CD4-positive, alpha-beta T cell treated with Interleukin-15 for 4 hours (primary cell): ENCODE data around the gene PRSS1.
A peak's percentile ranks its signal among the peaks of the same experiment; 100 is the strongest.
"Not testable (repeated sequence)": the region's sequence is repeated elsewhere in the genome, so short reads cannot be mapped to it uniquely, and the experiment has no call there.

Source experiments
- DNase-seq: peaks from one replicate; pipeline ENCODE4 v3.0.0-alpha.2; 2020; ENCODE audit warnings: low spot score

PRSS1 gene

DNA sequence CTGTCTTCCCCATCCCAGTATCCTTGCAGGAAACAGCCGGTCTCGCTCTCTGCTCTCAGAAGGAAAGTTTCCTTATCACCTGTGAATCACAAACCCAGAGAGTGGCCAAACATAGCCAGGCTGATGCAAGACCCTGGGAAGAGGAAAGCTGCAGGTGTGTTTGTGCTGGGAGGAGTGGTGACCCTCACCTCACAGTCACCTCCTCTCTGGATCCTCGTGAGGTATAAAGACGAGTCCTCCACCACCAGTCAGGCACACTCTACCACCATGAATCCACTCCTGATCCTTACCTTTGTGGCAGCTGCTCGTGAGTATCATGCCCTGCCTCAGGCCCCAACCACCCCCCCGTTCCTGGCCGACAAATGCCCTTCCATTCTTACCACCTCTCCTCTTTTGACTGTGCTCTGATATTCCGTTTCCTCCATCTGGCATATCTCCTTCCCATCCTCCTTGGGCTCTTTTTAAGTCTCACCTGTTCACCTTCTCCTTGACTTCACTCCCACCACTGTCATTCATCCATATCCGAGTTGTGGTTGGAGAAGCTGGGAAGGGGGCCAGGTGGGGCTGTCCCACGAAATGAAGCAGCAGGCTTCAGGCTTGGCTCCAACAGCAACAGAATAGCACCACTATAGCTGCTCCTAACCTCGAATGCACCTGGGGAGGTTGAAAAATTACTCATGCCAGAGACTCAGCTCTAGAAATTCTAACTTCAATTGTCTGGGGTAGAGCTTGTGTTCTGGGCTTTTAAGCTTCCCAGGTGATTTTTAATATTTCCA is at the start of gene PRSS1:
Gene PRSS1 (plus strand): TSS at position 255 of the 776 bp plus-strand sequence. CDS start 13 bp downstream, at position 268.
- DNase-seq = no peak

DNA sequence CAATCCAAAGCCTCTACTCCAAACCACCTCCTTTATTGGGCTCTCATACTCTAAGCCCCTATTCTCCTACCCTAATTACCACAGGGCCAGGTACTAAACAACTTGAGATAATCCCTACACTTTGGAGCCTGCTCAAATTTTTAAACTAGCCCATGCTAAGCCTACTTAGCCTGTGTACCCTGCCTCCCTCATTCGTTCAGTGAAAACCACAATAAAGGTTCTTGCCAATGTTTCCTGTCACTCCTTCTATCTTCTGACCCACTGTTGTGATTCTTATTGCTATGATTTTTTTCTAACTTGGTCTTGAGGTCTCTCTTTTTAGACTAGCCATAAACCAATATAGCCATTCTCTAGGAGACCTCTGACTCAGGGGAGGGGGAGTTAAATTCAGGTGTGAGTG is 48.3 kb upstream of the PRSS1 start:
- DNase-seq = not testable (repeated sequence)

DNA sequence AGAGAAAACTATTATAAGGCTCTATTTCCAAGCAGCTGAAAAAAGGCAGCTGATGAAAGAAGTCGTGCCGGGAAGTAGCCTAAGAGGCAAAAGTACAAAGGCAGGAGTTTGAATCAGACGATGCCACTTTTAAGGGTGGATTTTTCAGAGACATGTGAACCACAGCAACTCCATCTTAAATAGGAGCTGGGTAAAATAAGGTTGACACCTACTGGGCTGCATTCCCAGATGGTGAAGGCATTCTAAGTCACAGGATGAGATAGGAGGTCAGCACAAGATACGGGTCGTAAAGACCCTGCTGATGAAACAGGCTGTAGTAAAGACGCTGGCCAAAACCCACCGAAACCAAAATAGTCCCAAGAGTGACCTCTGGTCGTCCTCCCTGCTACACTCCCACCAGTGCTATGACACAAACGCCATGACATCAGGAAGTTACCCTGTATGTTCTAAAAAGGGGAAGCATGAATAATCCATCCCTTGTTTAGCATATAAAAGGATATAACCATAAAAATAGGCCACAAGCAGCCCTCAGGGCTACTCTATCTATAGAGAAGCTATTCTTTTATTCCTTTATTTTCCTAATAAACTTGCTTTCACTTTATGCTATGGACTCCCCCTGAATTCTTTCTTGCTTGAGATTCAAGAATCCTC is 45.5 kb upstream of the PRSS1 start:
- DNase-seq = no peak

DNA sequence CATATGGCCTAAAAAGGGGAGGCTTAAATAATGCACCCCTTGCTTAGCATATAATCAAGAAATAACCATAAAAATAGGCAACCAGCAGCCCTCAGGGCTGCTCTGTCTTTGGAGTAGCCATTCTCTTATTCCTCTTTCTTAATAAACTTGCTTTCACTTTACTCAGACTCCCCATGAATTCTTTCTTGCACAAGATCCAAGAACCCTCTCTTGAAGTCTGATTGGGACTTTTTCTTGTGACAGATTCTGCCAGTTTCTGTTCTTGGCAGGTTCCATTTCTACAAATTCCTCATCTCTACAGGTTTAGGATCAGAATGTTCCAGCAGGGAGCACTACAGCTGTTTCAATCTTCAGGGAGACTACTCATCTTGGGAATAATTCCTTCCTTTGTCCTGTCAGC is 40.5 kb upstream of the PRSS1 start:
- not testable (repeated sequence) for DNase-seq

DNA sequence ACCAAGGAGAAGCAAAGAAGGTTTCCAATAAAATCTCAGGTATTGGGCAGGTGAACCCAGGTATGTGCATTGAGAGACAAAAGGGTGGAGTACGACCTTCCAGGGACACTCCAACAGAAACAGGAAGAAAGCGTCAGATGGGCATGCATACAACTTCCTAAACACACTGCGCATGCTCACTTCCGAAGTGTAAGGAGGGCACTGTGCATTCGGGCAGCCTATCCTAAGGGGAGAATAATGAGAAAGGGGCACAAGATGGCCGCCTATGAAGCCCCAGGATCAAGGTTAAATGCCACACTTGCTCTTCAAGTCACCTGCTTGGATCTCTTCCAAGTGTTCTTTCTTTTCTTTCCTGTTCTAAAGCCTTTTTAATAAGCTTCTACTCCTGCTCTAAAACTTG is 39.4 kb upstream of the PRSS1 start:
- DNase-seq = no peak

DNA sequence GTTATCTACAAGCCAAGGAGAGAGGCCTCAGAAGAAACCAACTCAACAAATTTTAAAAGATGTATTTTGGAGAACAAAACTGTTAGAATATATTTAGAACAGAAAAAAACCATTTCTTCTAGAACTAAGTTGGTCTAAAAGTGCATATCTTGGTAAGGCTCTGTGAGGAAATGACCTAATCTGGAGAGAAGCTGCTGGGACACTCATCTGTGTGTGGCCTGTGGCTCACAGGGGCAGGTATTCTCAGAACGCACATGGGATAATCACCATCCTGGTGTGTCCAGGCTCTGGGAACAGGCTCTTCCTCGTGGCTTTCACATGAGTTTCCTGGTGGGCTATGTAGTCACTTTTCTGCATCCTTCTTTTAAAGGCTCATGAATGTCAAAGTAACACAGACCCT is 38.1 kb upstream of the PRSS1 start:
- DNase-seq = no peak

DNA sequence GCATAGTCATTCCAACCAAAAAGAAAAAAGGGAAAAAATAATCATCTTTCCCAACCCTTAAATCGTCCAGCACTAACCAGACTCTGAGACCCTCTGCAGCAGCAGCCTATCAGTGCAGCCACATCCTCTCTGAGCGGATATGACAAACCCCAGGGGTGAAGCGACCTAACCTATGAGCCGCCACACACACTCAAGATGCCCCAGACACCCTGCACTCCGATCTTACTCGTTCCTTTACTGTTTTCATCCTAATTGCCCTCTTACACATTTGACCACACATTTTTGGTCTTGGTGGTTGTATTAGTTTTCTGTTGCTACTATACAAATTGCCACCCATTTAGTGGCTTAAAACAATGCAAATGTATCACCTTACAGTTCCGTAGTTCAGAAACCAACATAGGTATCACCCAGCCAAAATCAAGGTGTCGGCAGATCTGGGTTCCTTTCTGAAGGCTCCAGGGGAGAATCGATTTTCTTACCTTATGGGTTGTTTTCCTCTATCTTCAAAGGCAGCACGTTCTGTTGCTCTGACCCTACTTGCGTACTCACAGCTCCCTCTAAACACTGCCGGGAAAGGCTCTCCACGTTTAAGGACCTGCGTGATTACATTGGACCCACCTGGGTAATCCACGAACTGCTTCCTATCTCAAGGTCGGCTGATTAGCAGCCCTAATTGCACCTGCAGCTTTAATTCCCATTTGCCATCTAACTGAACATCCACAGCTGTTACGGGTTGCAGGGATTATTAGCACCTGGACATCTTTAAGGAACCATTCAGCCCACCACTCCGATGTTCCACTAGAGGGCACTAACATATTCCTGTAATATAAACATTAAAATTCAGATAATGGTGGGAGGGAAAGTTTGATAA is 37.3 kb upstream of the PRSS1 start:
- DNase-seq = peak; percentile 36

DNA sequence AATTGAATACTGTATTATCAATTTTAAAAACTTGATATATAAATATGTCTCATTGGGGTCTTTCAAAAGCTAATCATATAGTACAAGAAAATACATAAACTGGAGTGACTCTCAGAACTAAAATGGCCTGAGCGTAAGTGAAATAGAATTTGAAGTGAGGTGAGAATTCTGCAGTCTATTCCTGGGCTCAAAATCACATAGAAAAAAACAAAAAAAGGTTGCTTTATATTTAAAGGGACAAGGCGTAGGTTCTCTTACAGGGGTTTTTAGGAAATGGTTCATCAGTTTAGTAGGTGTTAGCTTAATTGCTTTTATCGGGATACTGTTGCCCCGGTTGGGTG is 36.7 kb upstream of the PRSS1 start:
- DNase-seq = no peak

DNA sequence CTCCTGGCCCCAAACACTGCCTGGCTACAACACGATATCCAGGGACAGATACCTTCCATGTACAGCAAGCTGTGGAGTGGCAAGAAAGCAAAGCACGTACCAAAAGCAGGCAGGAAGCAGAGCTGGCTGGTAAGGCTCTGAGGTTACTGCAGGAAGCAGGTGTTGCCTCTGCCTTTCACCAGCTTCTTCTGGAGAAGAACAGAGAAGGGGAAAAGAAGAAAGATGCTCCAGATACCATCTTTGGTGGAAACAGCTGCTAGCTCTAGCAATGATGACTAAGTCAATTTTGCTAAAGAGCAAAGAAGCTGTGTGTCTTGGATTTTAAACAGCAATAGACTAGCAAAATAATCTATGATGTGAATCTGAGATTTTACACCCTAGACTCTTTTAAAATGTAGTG is 34.9 kb upstream of the PRSS1 start:
- DNase-seq = peak; percentile 49

DNA sequence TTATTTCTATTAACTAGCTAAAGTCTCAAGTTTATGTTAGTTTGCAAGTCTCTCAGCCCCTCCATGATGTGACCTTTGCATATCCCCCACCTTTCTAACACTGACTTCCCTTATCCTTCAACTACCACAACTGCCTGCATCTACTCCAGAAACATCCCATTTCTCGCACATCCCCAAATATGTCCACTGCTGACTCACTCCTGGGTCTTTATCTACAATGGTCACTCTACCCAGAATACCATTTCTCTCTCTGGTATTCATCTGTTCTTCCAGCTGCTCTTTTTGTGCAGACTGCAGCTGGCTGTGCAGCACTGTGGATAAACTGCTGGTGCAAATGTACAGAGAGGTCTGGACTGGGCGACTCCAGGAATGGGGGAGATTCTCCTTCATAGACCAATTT is 32.7 kb upstream of the PRSS1 start:
- no peak for DNase-seq

DNA sequence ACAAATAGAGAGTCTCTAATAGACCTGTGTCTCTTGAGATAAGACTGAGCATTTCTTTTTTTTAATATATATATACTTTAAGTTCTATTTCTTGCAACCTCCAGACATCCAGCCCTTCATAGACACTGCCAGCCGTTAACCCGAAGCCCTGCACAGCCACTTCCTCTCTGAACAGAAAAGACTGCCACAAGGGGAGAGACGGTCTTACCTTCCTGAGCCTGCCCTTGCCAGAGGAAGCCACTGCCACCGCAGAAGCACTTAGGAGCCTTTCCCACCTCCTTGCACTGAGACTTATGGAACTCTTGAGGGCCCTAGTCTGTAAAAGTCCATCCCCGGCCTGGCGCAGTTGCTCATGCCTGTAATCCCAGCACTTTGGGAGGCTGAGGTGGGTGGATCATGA is 31.8 kb upstream of the PRSS1 start:
- peak; percentile 37 for DNase-seq

DNA sequence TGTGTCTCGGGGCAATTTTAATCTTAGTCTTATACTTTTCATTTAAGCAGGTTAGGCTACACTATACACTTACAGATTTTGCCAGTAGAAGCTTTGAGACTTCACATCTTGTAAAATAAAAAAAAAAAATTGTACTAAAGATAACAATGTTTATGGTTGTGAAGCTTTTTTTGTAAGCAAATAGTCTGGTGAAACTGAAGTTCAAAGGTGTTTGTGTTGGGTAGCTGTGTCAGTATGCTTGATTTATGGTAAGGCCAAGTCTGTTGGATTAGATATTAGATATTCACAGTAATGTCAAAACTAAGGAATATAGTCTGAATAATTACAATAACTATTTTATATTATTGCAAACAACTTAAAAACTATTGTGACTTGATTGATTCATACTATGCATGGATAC is 31.0 kb upstream of the PRSS1 start:
- no peak for DNase-seq

DNA sequence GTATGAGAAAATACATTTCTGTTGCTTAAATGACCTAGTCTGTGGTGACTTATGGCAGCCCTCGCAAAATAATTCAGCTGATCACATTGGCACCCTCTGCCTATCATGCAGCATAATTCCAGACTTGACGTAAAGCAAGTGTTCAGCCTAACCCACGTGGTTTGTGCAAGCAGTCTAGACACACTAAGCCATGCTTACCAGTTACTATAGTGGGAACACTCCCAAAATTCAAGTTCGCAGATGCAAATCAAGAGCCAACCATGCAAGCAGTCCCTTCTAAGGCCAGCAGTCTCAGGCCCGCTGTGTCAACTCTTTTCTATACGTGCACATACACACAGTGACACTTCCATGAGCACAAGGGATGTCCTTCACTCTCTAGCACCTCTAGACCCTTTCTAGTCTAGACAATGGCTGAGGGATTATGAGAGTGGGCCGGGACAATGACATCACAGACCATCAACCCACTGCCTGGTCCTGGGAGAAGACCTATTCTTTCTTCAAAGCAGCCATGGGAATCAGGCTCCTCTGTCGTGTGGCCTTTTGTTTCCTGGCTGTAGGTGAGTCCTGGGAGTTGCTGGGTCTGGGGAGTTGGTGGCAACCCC is 29.0 kb upstream of the PRSS1 start:
- no peak for DNase-seq

DNA sequence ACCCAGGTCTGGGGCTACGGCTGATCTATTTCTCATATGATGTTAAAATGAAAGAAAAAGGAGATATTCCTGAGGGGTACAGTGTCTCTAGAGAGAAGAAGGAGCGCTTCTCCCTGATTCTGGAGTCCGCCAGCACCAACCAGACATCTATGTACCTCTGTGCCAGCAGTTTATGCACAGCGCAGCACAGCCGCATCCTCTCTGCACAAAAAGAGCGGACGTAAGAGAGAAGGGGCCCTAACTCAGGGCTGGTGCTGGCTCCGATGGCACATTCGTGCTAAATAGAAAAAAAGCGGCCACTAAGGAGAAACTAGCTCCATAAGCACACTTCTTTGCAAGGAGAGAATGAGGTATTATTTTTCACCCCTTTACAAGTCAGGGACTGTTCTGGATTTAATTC is 28.3 kb upstream of the PRSS1 start:
- no peak for DNase-seq

DNA sequence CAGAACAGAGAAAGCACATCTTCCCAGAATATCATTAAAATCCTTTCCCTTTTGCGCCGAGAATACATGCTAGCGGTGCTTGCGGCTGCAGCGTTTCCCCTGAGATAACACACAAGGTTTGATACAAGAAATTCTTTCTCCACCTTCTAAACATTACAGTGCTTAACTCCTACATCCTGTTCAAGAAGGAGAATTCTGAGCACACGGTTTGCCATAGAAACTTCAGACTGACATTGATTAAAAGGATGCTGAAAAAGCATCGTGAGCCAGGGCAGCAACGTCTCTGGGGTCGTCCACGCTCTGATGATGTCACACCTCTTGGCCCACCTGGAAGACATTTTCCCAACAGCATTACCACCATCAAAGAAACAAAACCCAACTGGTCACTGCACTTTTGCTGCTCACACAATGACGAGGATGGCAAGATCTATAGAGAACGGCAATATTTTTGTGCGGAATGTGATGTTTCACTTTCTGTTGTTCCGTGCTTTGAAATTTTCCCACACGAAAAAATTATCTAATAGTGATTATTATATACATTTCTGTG is 27.0 kb upstream of the PRSS1 start:
- no peak for DNase-seq

DNA sequence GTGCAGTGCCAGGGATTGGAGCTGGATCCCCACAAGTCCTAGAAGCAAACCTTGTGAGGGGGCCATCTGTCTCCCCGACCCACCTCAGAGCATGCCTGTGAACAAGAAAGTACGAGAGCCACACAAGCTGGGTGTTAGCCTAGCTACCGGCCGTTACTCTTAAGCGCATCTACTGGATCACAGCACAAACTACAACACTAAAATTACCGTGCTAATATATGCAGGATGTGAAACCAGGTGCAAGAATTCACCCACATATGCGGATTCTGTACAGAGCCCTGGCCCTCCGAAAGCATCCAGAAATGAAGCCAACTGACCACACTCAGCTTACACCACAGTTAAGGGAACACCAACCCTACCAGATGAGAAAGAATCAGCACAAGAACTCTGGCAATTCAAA is 16.0 kb upstream of the PRSS1 start:
- no peak for DNase-seq

DNA sequence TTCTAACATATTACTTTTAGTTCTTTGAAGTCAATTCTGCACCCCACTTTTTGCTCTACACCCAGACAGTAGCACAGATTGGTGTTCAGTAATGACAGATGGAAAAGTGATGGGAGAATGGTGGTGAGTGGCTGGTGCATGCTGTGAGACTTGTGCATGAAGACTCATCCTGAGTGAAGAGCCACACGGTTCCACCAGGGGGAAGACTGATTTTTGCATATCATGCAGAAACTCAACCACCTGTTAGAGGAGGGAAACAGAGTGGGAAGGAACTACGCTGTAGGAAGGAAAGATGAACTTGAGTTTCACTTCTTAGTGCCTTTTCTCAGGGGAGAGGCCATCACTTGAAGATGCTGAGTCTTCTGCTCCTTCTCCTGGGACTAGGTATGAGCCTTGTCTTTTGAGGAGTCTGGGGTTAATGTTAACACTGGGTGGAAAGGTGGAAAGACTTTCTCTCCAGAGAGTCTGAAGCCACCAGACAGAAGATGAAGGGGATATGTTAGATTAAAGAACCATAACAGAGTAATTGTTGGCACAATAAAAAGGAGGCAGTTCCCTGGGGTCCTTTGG is 9.3 kb upstream of the PRSS1 start:
- DNase-seq = no peak

DNA sequence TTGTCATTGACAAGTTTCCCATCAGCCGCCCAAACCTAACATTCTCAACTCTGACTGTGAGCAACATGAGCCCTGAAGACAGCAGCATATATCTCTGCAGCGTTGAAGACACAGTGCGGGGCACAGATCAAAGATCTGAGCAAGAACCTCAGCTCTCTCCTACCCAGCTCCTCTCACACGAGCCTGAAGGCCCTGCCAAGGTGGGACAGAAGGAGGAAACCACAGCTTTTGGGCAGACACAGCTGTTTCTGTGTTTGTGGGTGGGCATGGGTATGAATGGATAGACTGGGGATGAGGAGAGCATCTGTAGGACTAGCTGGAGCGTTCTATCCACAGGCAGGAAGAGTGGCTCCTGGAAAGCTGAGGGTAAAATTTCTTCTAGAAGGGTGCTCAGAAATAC is 8.5 kb upstream of the PRSS1 start:
- DNase-seq = no peak

DNA sequence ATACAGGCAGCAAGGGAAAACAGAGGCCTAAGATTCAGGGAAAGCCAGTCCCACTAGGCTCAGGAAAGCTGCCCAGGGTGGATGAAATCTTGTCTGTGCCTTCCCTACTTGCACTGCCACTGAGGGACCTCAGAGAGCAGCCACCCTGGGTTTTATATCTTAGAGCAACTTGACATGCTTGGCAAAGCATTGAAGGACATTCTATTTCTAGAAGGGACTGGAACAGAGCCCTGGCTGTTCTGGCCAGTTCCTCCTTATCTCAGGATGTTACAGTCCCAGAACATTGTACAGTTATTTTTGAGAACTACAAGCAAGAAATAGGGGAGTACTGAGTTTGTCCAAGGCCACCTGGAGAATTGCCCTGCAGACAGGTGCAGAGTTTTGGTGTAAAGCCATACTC is 7.3 kb upstream of the PRSS1 start:
- DNase-seq = not testable (repeated sequence)

DNA sequence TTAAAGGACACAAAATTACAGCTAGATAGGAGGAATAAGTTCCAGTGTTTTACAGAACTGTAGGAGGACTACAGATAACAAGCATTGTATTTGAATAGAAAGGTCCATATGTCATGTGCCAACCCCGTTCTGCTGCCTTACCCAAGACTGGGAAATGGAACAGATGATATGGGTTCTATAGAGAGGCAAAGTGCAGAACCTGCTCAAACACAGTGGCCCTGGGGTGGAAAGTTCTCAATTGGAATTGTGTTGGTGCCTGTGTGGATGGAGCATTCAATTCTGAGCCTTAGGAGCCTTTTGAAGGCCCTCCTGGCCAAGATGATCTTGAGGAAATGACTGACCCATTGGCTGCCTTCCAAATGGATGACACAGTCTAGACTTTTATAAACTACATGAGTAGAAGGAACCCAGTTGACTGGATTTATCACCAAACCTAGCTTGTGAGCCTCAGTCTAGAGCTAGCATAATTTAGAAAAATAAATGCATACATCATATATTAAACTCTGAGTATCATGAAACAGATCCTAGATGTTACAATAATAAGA is 4.1 kb upstream of the PRSS1 start:
- no peak for DNase-seq

DNA sequence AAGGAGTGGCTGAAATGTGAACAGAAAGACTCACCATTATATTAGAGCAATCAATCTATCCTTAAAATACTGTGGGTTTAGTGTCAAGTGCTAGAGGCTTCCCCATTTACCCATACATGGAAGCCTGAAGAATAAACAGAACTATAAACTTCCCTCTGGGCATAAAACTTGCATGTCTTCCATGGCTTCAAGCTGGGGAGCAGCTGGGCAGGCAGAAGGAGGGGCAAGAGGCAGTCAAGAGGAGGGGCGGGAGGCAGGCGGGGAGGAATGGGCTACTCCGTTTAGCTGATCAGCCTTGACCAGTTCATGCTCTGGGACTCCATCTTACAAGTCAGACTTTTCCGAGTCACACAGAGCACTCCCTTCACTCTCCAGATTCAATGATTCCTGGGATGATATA is 3.5 kb upstream of the PRSS1 start:
- no peak for DNase-seq

DNA sequence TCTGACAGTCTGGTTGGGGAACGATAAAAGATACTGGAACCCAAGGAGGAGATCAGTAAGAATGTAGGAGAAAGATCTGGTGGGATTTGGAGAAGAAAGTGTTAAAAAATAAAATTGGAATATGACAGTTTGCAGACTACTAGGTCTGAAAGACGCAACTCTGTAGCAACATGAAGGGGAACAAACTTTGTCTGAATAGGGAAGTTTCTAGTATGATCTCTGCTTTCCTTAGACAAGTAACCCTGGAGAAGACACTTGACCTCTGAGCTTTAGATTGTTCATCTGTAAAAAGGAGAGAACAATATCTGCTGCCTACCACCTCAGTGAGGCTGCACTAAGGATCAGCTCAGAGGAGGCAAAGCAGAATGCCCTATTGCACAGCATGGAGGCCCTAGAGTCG is 3.0 kb upstream of the PRSS1 start:
- DNase-seq = no peak
